SKM-1 treated with dmso at 0.1 percent for 144 hours (cell line): ENCODE measurements around the gene SGPP2.
A peak's percentile ranks its signal among the peaks of the same experiment; 100 is the strongest.

ENCODE experiments used
- DNase-seq: peaks from one replicate; lab custom pipeline; 2025; ENCODE audit not compliant: unreplicated experiment; lab: John Stamatoyannopoulos, UW

Gene SGPP2

DNA sequence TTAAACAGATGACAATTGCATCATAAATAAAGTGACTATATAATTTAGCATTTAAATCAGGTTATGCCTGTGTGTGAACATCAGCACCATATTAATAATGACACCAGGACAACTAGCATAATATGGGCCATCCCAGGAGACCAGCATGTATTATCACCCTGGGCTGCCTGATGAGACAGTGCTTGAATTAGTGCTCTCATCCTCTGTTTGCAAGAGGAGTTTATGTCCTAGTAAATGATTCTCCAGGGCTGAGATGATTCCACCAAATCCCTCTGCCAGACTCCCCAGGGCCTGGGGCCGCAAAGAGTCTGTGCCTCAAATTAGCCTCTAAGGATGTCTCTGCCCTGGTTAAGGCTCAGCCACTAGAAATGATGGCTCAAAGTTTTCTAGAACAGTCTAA is 97.7 kb downstream of the SGPP2 start:
- DNase-seq: no peak

DNA sequence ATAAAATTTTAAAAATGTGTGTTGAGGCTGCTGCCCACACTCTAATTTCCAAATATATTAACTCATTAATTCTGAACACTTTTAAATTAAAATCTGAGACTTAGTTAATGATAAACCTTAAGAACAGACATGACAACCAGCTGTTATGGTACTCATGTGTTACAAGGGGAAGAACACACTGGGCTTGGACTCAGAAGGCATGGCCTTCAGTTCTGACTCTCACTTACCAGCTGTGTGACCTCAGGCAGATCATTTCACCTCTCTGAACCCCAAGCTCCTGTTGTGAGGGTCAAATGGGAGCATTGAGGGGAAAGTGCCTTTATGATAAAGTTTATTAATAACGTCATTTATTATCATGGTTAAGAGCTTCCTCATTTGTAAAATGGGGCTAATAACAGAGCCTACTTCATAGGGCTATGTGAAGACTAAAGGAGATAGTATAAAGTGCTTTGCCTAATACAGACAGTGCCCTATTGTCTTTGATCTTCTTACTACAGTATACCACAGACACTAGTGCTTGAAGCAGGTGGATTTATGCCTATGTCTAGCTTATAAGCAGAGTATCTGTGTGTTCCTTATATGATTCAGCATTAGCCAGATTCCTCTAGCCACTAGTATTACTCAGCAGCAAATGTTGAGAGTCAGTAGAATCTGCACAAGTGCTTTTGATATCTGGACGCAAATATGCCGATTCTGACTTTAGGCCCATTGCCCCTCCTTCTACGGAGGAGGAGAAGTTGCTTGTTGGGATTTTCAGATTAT is 99.6 kb downstream of the SGPP2 start:
- DNase-seq: no peak

DNA sequence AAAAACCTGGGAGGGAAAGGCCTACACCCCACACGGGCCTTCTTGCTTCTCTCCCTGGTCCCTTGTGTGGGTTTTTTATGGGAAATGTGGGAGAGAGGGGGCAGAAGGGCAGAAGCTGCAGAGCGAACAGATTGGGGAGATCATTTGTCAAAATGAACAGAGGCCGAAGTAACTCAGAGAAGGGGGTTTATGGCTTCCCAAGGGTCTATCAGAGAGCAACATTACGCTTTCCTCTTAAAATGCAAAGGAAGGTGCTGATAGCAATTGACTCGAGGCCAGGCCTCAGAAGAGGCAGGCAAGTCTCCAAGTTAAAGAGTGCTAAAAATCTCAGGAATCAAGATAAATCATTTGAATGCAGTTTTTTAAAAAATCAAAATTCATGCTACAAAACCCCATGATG is 101.5 kb downstream of the SGPP2 start:
- no peak for DNase-seq

DNA sequence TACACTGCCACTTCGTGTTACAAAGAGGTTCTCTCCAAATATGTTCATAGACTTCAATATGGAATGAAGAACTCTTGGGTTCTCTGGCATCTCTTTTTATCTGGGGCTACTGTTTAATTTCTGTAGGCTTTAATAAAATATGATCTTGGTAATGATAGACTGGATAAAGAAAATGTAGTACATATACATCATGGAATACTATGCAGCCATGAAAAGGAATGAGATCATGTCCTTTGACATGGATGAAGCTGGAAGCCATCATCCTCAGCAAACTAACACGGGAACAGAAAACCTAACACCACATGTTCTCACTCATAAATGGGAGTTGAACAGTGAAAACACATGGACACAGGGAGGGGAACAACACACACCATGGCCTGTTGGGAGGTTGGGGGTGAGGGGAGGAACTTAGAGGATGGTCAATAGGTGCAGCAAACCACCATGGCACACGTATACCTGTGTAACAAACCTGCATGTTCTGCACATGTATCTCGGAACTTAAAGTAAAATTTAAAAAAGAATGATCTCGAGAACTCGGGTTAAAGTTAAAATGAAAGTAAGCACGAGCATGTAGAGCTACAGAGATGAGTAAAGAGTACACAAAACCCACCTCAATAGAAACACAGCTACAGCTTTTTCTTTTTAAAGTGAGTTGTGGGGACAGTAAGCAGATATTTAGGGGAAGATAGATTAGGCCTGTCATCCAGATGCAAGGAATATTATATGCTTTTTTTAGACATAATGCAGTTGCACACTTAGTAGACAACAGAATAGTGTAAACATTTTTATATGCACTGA is 102.3 kb downstream of the SGPP2 start:
- no peak for DNase-seq

DNA sequence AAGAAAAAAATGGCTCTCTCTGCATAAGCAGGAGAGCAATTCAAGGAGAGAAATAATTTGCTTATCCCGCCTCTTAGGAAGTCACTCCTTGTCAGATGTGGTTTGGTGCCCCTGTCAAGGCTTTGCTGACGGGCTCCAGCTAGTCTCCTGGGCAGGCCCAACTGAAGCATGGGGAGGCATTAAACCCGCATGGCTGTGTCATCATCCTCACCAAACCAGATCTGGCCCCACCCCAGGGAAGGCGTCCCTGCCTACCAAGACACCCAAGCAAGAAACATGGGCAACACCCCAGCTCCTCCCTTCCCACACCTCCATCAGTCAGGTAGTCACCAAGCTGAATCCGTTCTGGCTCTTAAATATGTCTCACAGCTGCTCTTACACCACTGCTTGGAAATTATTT is 108.0 kb downstream of the SGPP2 start:
- DNase-seq: no peak

DNA sequence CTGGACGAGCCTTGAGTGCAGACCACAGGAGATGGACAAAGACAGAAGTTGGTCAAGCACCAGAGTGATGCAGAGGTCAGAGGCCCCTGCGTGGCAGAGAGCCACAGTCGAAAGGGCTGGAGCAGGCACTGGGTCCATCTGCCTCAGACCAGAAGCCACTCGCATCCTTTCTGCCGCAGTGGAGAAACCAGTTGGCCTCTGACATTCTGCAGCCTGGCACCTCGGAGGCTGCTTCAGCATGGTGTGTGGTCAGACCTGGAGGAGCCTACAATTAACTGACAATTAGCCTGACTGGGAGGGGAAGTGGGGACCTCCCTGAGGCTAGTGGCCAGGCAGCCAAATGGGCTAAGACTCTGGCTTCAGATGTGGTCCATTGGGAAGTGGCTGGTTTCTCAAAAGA is 111.1 kb downstream of the SGPP2 start:
- DNase-seq: no peak

DNA sequence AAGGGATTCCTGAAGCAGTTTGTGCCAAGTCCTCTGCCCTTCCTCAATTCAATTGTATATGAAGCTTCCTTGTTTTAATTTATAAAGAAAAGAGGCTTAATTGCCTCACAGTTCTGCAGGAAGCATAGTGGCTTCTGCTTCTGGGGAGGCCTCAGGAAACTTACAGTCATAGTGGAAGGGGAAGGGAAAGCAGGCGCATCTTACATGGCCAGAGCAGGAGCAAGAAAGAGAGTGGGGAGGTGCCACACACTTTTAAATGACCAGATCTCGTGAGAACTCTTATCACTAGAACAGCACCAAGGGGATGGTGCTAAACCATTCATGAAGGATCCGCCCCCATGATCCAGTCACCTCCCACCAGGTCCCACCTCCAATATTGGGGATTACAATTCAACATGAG is 114.2 kb downstream of the SGPP2 start:
- DNase-seq: no peak

DNA sequence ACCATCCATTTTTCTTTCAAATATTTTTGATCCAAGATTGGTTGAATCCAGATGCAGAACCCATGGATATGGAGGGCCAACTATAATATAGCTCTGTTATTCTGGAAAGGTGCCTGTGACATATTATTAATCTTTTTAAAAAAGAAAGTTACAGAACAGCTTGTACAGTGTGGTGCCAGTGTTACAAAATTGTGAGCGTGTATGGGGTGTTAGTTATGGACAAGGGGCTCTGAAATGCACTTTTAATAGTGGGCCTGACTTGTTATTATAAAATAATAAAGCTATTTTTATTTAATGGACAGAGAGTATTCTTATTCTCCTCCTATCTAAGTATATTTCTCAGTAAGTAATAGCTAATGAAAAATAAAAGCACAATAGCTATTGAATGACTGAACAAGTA is 120.3 kb downstream of the SGPP2 start:
- no peak for DNase-seq

DNA sequence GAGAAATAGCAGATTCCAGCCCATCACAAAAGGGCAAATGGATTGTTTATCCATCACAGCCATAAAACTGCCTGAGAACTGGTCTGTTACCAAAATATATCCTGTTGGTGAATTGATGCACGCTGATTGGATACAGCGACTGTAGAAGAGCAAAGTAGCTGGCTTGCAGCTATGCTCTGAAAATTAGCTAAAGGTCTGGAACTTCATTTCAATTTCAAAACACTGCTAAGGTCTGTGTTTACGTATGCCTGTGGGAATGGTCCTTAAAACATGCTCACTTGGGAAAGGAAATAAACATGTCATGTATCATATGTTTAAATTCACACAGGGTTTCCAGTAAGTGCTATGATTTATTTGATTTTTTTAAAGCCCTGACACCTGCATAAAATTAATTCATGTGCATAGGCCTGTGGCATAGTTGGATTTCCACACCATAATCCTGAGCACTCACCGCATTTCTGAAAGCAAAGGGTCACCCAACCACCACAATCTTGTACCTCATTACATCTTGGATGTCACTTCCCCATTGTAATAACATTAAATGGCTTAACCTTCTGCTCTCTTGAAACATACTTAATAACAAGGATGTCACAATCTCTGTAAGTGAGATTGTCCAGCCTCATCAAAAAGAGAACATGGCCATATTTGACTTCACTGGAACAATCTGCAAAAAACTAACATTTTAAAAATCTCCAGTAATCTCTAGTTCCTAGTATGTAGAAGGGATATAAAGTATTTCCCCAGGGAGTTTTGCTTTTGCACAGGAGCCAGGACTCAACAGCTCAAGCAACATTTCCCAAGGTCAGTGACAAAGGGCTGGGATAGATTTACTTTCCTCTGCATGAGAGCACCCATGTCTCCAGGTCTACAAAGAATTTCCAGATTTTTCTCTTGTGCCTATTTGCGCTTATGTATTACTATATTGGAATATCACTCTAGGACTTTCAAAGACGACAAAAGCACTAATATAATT is 121.8 kb downstream of the SGPP2 start:
- peak; percentile 17 for DNase-seq

DNA sequence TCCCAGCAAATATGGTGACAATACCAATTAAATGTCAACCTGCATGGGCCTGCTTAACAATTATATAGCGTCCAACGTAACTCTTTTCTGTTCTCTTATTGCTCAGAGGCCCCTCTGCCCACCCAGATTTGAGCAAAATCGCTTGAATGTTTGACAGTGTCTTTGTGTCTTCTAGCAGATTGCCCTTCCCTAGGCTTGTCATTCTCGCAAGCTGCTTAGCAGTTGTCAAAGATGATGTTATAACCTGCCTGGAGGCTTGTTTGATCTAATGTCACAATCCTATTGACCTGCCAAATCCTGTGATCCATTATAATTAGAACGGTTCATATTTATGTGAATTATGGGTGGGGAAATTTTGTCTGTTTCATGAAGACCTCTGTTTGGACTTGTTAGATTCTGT is 122.7 kb downstream of the SGPP2 start:
- no peak for DNase-seq

DNA sequence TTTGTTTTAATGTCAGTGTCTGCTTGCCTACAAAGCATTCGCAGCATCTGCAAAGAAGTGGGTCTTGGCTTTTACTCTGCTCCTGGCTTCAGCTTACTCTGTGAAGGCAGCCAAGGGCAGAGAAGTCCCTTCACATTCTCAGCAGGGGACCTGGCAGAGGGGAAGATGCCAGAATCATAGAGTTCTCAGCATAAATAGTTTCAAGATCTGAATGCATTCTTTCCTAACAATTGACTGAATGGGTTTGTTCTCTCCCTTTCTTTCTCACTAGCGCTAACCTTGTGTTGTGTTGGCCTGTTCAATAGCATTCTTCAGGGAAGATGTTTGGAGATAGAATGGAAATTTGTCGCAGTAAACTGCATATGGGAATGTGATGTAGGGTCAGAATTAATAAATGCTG is 124.6 kb downstream of the SGPP2 start:
- no peak for DNase-seq

DNA sequence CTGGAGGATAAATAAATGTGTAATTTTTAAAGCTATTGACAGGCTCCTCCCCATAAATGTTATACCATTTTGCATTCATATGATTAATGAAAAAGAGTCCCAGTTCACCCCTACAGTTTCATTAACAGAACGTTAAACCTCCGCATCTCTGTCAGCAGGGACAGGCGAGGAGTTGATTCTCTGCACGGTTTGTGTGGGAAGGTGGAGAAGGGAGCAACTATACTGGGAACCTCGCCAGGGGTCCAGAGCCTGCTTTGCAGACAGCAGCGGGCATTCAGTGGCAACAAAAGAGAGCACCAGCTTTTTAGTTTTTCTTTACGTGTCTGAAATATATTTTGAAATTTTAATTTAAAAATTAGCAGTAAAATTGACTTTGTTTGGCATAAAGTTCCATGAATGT is 130.2 kb downstream of the SGPP2 start:
- no peak for DNase-seq

DNA sequence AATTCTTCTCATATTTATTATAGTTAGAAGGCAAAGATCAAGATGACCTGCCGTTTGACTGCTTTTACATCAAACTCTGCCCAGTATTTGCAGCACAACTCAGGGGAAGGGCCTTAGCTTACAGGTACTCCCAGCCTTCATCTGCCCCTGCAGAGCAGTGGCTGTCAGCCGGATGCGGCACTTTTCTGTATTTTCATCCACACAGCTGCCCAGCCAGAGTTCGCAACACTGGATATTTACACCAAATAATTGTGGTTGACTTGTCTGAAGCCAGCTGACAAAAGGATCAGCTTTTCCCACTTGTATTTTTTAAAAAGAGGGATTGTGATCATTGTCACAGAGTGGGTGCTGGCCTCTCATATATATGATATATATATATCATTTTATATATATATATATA is 136.8 kb downstream of the SGPP2 start:
- no peak for DNase-seq

DNA sequence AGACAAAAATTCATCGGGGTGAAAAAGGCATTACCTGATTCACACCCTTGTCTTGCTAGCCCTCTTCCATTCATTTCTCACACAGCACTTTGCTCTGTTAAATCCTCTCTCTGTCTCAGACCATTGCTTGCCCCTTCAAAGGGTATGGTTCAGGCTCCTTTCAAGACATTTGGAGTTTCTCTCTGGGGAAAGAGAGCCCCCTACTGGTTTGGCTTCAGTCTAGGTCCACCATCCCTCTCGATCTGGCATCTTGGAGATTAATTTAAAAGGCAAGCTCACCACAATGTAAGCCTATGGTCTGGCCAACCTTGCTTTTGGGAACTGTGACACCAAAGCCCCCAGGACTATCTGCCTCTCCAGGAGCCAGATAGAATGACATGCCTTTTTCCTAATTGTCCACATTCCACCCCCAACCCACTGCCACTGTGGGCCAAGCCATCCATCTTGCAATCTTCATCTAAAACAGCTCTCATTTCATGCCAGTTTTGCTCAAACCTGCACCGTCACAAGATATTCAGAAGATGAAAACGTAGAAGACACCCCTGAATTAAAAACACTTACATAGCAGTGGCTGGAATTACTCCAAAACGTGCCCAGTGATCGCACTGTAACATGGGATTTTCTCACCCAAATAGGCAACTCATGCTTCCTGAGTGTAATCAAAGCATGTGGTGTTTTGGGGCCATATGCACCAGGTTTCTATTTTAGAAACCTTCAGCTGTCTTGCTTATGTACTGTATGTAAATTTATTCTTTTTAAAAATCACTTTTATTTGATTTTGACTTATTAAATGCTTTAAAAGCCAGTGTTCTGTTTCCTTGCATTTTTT is 137.7 kb downstream of the SGPP2 start:
- DNase-seq: peak; percentile 56

DNA sequence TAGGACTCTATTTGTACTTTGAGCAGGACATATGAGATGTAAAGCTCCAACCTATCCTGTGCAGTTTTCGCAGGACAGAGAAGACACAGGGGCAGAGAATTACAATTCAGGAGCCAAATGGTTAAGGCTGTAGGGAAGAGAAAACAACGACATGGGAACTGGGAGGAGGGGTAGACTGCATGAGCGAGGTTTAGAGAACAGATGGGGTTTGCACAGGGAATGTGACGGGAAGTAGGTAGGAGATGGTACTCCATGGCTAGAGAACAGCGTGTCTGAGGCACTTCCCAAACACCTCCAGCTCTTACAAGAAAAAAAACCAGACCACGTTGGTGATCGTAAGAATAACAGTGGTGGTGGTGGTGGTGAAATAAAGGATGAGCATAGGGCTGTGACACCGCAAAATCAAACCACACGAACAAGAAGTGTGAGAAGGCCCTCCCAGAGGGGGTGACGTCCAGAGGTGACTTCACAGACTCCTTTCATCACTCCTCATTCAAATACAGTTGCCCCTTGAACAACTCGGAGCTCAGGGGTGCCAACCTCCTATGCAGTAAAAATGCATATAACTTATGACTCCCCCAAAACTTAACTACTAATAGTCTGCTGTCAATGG is 138.9 kb downstream of the SGPP2 start:
- DNase-seq: no peak

DNA sequence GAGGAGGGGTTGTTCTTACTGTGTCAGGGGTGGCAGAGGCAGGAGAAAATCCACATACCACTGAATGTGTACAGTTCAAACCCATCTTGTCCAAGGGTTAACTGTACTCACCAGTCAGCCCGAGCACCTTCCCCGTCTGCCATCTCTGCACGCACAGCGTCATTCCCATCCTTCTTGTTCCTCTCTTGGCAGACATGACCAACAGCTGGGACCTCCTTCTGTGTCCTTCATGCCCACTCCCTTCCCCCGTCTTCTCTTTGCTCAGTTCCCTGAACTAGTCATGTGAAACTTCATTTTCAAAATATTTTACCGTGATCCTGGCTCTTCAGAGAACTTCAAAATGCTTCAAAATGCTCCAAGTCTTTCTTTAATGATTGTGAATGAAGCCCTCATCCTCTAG is 139.6 kb downstream of the SGPP2 start:
- DNase-seq: no peak

DNA sequence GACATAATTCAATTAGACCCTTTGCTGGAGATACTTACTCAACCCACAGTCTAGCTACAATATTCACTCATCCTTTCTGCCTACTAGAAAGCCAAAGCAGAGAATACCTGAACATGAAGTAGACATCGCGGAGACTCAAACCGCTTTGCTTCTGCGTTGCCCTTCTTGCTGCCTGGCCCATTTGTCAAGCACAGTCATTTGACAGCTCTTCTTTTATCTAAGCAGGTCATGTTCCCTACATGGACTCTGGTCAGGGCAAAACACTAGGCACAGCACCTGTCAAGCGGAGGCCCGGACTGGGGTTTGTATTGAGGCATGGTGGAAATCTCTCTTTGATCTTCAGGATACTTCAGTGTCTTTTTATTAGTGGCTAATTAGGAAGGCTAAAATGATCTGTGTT is 141.9 kb downstream of the SGPP2 start:
- no peak for DNase-seq

DNA sequence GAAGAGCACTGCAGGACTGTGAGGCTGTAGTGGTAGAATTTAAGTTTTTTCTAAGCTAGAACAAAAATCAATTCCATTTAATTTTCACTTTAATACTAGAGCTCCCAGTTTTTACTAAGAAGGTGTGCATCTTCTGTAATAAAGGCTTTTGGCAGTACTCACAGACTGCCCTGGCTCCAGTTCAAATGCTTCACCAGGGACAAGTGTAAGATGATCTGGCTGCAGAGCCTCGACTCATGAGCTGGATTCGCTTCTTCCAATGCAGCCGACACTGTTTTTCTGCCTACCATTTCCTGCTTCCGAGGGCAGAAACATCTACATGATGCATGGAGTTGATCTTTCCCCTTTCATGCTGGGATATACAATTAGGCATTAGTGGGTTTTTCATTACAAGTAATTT is 144.5 kb downstream of the SGPP2 start:
- DNase-seq: no peak

DNA sequence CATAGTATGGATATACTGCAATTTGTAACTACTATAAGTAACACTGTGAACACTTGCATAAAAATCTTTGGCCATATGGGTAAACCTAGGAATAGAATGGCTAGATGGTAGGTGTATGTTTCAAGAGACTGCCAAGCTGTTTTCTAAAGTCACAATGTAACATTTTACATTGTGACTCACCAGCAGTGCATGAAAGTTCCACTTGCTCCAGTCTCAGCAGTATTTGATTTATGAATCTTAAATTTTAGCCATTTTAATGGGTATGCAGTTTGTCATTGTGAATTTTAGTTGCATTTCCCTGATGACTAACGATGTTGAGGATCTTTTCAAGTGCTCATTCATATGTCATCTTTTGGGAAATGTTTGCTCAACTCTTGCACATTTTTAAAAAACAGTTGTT is 145.5 kb downstream of the SGPP2 start:
- no peak for DNase-seq

DNA sequence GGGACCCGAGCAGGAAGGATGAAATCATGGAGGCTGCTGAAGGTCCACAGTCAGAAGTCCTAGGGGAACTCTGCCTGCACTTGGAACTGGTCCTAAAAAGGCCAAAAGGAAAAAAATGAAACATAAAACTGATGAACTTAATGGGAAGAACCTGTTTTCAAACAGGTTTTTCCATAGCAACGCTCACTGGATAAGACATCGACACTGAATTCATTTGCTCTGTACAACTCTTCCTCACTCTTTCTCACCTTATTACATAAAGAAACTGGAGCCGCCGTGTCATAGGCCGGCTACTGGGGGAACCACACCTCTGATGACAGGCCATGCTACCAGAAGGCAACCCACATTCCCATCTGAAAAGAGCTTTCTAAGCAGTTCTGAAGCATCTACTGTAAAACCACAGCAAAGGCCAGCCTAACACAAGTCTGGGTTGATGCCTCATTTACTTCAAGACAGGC is 147.9 kb downstream of the SGPP2 start:
- no peak for DNase-seq
